Measurements from ENCODE around the gene MACROH2A1. TPM values are rescaled to one million over a fixed set of nuclear protein-coding genes. Genes with fewer than 3 reads are reported as not detected.

MACROH2A1 gene
- total RNA-seq (2022; extraction: Qiagen RNA extraction): 185 to 199 TPM (median 195 TPM) in 5 replicates

GRCh38 chr5:135398855-135399793 lies at the start of gene MACROH2A1:
Gene MACROH2A1 (minus strand): TSS chr5:135399231. CDS start chr5:135389093, 10,138 bp downstream.

DNA sequence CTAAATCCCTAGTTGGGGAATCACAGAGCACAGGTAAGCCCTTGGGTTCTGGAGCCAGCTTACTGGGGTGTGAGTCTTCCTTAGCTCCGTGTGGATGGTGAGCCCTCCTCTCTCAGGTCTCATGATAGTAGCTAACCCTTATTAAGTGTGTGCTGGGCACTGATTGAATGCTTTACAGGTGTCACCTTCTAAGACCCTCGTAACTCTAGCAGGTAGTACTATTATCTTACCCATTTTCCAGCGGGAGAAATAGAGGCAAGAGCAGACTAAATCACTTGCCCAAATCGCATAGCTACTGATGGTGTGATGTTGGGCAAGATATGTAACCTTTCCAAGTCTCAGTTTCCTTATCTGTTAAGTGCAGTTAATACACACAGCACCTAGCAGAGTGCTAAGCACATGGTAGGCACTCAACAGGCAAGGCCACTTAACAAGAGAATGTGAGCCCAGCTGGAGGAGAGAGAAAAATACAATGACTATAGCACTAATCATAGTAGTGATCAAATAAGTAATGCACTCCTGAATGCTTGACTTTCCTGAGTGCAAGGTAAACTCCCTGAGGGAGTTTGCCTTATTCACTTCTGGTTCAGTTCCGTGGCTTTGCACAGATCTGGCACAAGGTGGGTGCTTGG lies 48.4 kb upstream of the MACROH2A1 start, which contains the start of gene DCANP1:
Gene DCANP1 (minus strand): TSS at position 51 of the 632 bp plus-strand sequence. CDS start 240 bp downstream, outside the sequence.

Other genes starting within 250 kb of the MACROH2A1 start
- gene DCANP1, start 48.1 kb upstream of the MACROH2A1 start, total RNA-seq (2022; extraction: Qiagen RNA extraction): not detected in 5 replicates
- not detected in 5 replicates for gene TIFAB, start 53.1 kb upstream of the MACROH2A1 start, total RNA-seq (2022; extraction: Qiagen RNA extraction)
- gene NEUROG1, start 136.7 kb upstream of the MACROH2A1 start, total RNA-seq (2022; extraction: Qiagen RNA extraction): not detected in 5 replicates
- gene CXCL14, start 179.8 kb upstream of the MACROH2A1 start, total RNA-seq (2022; extraction: Qiagen RNA extraction): 0.13 to 0.37 TPM (median 0.15 TPM) in 5 replicates

Data from A549 treated with Hydrocortisone at 1 μM for 4 hours (cell line).